H1 (cell line): ENCODE data around the gene BBS9. TPM values are rescaled to one million over a fixed set of nuclear protein-coding genes. Genes with fewer than 3 reads are reported as not detected.

ENCODE experiments used
- CTCF ChIA-PET: fragments of 300-600 bp; sonication (Branson Sonifier 250); formaldehyde crosslinking; loops from one replicate; lab custom pipeline; 2021; ENCODE audit not compliant: partially characterized antibody; lab: Charles Lee
- POLR2A ChIA-PET: fragments of 300-600 bp; sonication (Branson Sonifier 250); formaldehyde crosslinking; loops from one replicate; lab custom pipeline; 2021; ENCODE audit warnings: inconsistent platforms; ENCODE audit not compliant: partially characterized antibody; lab: Charles Lee
- DNase-seq, 2 experiments: peaks; one replicate each; pipeline versions ENCODE4 v3.0.0 to v3.0.0-alpha.2; 2010 to 2022; ENCODE audit warnings: low spot score in 2 of 2, low read depth in 1 of 2, mixed read lengths in 1 of 2
- FAIRE-seq: peaks from 2 replicates; lab custom pipeline; 2011; peaks lifted over from hg19 to GRCh38; lab: Jason Lieb, UNC
- H2AFZ ChIP-seq: 2 replicates; pipeline ENCODE4 v1.8.1; 2012; ENCODE audit warnings: low read length, inconsistent platforms
- H2AK5ac ChIP-seq: 2 replicates; pipeline ENCODE4 v1.6.1; 2013; ENCODE audit warnings: low read depth, low read length
- H2BK120ac ChIP-seq: replicated peaks from 2 replicates; pipeline ENCODE3; 2013; ENCODE audit warnings: low read depth, low read length, inconsistent platforms
- H2BK12ac ChIP-seq: 2 replicates; pipeline ENCODE4 v1.6.1; 2013; ENCODE audit warnings: low read depth, low read length
- H2BK15ac ChIP-seq: 2 replicates; pipeline ENCODE4 v1.6.1; 2013; ENCODE audit warnings: low read length
- H2BK20ac ChIP-seq: 2 replicates; pipeline ENCODE4 v1.6.1; 2013; ENCODE audit warnings: low read length
- H2BK5ac ChIP-seq: 2 replicates; pipeline ENCODE4 v1.6.1; 2013; ENCODE audit warnings: low read depth, low read length
- H3K14ac ChIP-seq: 2 replicates; pipeline ENCODE4 v1.6.1; 2013; ENCODE audit warnings: inconsistent platforms; ENCODE audit not compliant: insufficient read length
- H3K18ac ChIP-seq: 2 replicates; pipeline ENCODE4 v1.6.1; 2013; ENCODE audit warnings: low read length; ENCODE audit errors: extremely low read depth
- H3K23ac ChIP-seq: 2 replicates; pipeline ENCODE4 v1.6.1; 2013; ENCODE audit warnings: inconsistent platforms; ENCODE audit not compliant: insufficient read length
- H3K23me2 ChIP-seq: 2 replicates; pipeline ENCODE4 v1.6.1; 2013; ENCODE audit warnings: low read depth, low read length
- H3K27ac ChIP-seq: 2 replicates; pipeline ENCODE4 v1.6.1; 2011; ENCODE audit warnings: low read depth, low read length, inconsistent platforms
- H3K27me3 ChIP-seq, 4 experiments: replicated peaks in 1 of 4; 1 replicate in 1 of 4; 2 replicates in 3 of 4; pipeline versions ENCODE4 v1.6.1 to v1.8.1; 2011 to 2013; ENCODE audit warnings: low read length in 3 of 4, mild to moderate bottlenecking in 3 of 4, inconsistent platforms in 2 of 4, mixed read lengths in 2 of 4, moderate library complexity in 1 of 4; ENCODE audit not compliant: control insufficient read depth in 3 of 4, insufficient read depth in 3 of 4; ENCODE audit errors: extremely low read depth in 1 of 4
- H3K36me3 ChIP-seq, 4 experiments: 2 replicates each; pipeline versions ENCODE4 v1.6.1 to v1.8.1; 2011 to 2013; ENCODE audit warnings: mild to moderate bottlenecking in 4 of 4, low read length in 3 of 4, moderate library complexity in 2 of 4, control low read depth in 1 of 4, inconsistent platforms in 1 of 4; ENCODE audit not compliant: insufficient read depth in 4 of 4, control insufficient read depth in 2 of 4
- H3K4ac ChIP-seq: replicated peaks from 2 replicates; pipeline ENCODE3; 2013; ENCODE audit warnings: low read length, low read depth, mixed read lengths, inconsistent platforms; ENCODE audit not compliant: insufficient read length
- H3K4me1 ChIP-seq, 4 experiments: replicated peaks in 1 of 4; 1 replicate in 1 of 4; 2 replicates in 3 of 4; pipeline versions ENCODE4 v1.6.1 to v1.8.1; 2011 to 2013; ENCODE audit warnings: low read length in 3 of 4, inconsistent platforms in 2 of 4, mixed read lengths in 1 of 4; ENCODE audit not compliant: insufficient read depth in 4 of 4, control insufficient read depth in 3 of 4
- H3K4me2 ChIP-seq, 2 experiments: 2 replicates each; pipeline versions ENCODE4 v1.6.1 to v1.8.1; 2011 to 2013; ENCODE audit warnings: low read depth in 2 of 2, low read length in 2 of 2, control low read depth in 1 of 2, inconsistent platforms in 1 of 2, mild to moderate bottlenecking in 1 of 2; ENCODE audit not compliant: insufficient read depth in 1 of 2
- H3K4me3 ChIP-seq, 4 experiments: fragments of 200-600, 300-600 bp in 1 of 4; sonication (generic), shearing (Covaris generic), sonication (Bioruptor Twin) in 1 of 4; 2 replicates each; pipeline versions ENCODE4 v1.5.1 to v1.8.1; 2011 to 2016; ENCODE audit warnings: low read length in 4 of 4, low read depth in 3 of 4, control low read depth in 2 of 4, inconsistent platforms in 2 of 4, mild to moderate bottlenecking in 2 of 4, mixed read lengths in 1 of 4, moderate library complexity in 1 of 4; ENCODE audit not compliant: insufficient read depth in 2 of 4; ENCODE audit errors: extremely low read depth in 1 of 4
- H3K56ac ChIP-seq: replicated peaks from 2 replicates; pipeline ENCODE3; 2013; ENCODE audit warnings: low read depth, mild to moderate bottlenecking, mixed read lengths, low read length, inconsistent platforms; ENCODE audit not compliant: insufficient read length
- H3K79me1 ChIP-seq: 2 replicates; pipeline ENCODE4 v1.6.1; 2013; ENCODE audit warnings: low read depth, low read length, control low read depth
- H3K79me2 ChIP-seq, 2 experiments: 2 replicates each; pipeline versions ENCODE4 v1.6.1 to v1.8.1; 2012 to 2013; ENCODE audit warnings: low read length in 2 of 2, mild to moderate bottlenecking in 2 of 2, inconsistent platforms in 1 of 2; ENCODE audit not compliant: insufficient read depth in 2 of 2, control insufficient read depth in 1 of 2
- H3K9ac ChIP-seq, 4 experiments: replicated peaks in 1 of 4; 1 replicate in 1 of 4; 2 replicates in 3 of 4; pipeline versions ENCODE4 v1.6.1 to v1.8.1; 2011 to 2013; ENCODE audit warnings: low read depth in 3 of 4, low read length in 3 of 4, control low read depth in 2 of 4, mild to moderate bottlenecking in 2 of 4, moderate library complexity in 2 of 4, inconsistent platforms in 1 of 4; ENCODE audit errors: extremely low read depth in 1 of 4
- H3K9me3 ChIP-seq, 2 experiments: 2 replicates each; pipeline versions ENCODE4 v1.6.1 to v1.8.1; 2012 to 2013; ENCODE audit warnings: mild to moderate bottlenecking in 2 of 2, moderate library complexity in 2 of 2, control low read depth in 1 of 2, inconsistent platforms in 1 of 2, low read depth in 1 of 2, low read length in 1 of 2, mixed read lengths in 1 of 2; ENCODE audit not compliant: insufficient read depth in 2 of 2
- H4K20me1 ChIP-seq, 2 experiments: replicated peaks in 1 of 2; 2 replicates each; pipeline versions ENCODE3 to v1.8.1; 2011 to 2013; ENCODE audit warnings: inconsistent platforms in 2 of 2, low read length in 2 of 2, mild to moderate bottlenecking in 1 of 2; ENCODE audit not compliant: insufficient read depth in 2 of 2, control insufficient read depth in 1 of 2
- H4K5ac ChIP-seq: 2 replicates; pipeline ENCODE4 v1.6.1; 2013; ENCODE audit warnings: low read length, low read depth, mixed read lengths, inconsistent platforms; ENCODE audit not compliant: insufficient read length
- H4K8ac ChIP-seq: 2 replicates; pipeline ENCODE4 v1.8.0; 2013; ENCODE audit warnings: mild to moderate bottlenecking, moderate library complexity, low read length, inconsistent platforms; ENCODE audit not compliant: insufficient read depth; ENCODE audit errors: extremely low read depth
- H4K91ac ChIP-seq: replicated peaks from 2 replicates; pipeline ENCODE3; 2013; ENCODE audit warnings: low read length, mixed read lengths, inconsistent platforms; ENCODE audit not compliant: insufficient read length
- BCL11A ChIP-seq, 2 experiments: IDR thresholded peaks; one replicate each; pipeline ENCODE4 v1.6.1; 2011; ENCODE audit warnings: low read depth in 2 of 2, low read length in 2 of 2, mild to moderate bottlenecking in 2 of 2
- BRCA1 ChIP-seq: IDR thresholded peaks from 2 replicates; pipeline ENCODE4 v1.6.1; 2012; ENCODE audit warnings: low read depth, low read length, improper control_type of control experiment
- CHD1 ChIP-seq: IDR thresholded peaks from 2 replicates; pipeline ENCODE4 v1.6.1; 2012; ENCODE audit warnings: low read depth, low read length, improper control_type of control experiment
- CTBP2 ChIP-seq: IDR thresholded peaks from 2 replicates; pipeline ENCODE4 v1.7.0; 2011; ENCODE audit warnings: borderline replicate concordance, mild to moderate bottlenecking, moderate library complexity, mixed read lengths, low read length; ENCODE audit not compliant: insufficient read depth, insufficient read length
- EZH2 ChIP-seq: fragments of 200-600 bp; sonication (generic); IDR thresholded peaks from 2 replicates; pipeline ENCODE4 v1.7.1; 2012; ENCODE audit warnings: low read depth, mild to moderate bottlenecking, moderate library complexity, low read length, inconsistent platforms; ENCODE audit not compliant: severe bottlenecking
- HDAC2 ChIP-seq, 2 experiments: fragments of 300-600 bp in 1 of 2; sonication (generic) in 1 of 2; IDR thresholded peaks; 2 replicates each; pipeline ENCODE4 v1.6.1; 2011 to 2012; ENCODE audit warnings: low read depth in 2 of 2, low read length in 2 of 2, mild to moderate bottlenecking in 2 of 2, moderate library complexity in 2 of 2, borderline replicate concordance in 1 of 2, inconsistent platforms in 1 of 2
- PHF8 ChIP-seq: fragments of 200-600 bp; sonication (generic); conservative IDR thresholded peaks from 2 replicates; pipeline ENCODE4 v1.7.1; 2012; ENCODE audit warnings: low read depth, mild to moderate bottlenecking, inconsistent platforms, low read length, moderate library complexity
- POLR2AphosphoS5 ChIP-seq: IDR thresholded peaks from 2 replicates; pipeline ENCODE4 v1.6.1; 2011; ENCODE audit warnings: low read depth, low read length
- RFX5 ChIP-seq: IDR thresholded peaks from 2 replicates; pipeline ENCODE4 v1.6.1; 2011; ENCODE audit warnings: low read depth, low read length, improper control_type of control experiment, borderline replicate concordance
- SP4 ChIP-seq: IDR thresholded peaks from 2 replicates; pipeline ENCODE4 v1.6.1; 2012; ENCODE audit warnings: low read length, inconsistent platforms
- WGBS, 2 experiments: shearing (Covaris generic) in 1 of 2; methylation state at CpG; one replicate each; pipeline versions ENCODE4 v1.1.6 to v1.1.7; 2013 to 2015; ENCODE audit warnings: low lambda C conversion rate in 2 of 2, mixed read lengths in 2 of 2, inconsistent platforms in 1 of 2, low coverage in 1 of 2, missing lambda C conversion rate in 1 of 2; ENCODE audit not compliant: insufficient replicate concordance in 2 of 2, insufficient coverage in 1 of 2, insufficient read length in 1 of 2; ENCODE audit errors: extremely low coverage in 1 of 2, missing lambda C conversion rate in 1 of 2; 5-methylcytosine and 5-hydroxymethylcytosine counted together
- polyA plus RNA-seq, 7 experiments: library from polyadenylated mRNA; depleted of rRNA in 3 of 7; stranded (reverse) in 5 of 7; unstranded in 2 of 7; fragments of >200 nt in 5 of 7; fragments of 200-250 nt in 2 of 7; gene quantifications; 1 replicate in 5 of 7; 2 replicates in 1 of 7; 4 replicates in 1 of 7; pipeline versions ENCODE4 v1.2.1 to v1.2.3, GENCODE V29; 2011 to 2013; ENCODE audit warnings: missing spikeins in 2 of 7, mixed read lengths in 2 of 7
- total RNA-seq: library from RNA; stranded (reverse); fragmentation: NEBNext Ultra II Directional; extraction: Animal tissue kit (Norgen Biotek cat#: 25700); gene quantifications from 2 replicates; pipeline ENCODE4 v1.2.1, GENCODE V29; 2021

Gene BBS9
- total and polyA plus RNA-seq, 2 of the 8 experiments (the other 6 are each of a cell fraction or from before 2014, with no cell fraction given), result 22.3 to 37.0 TPM

GRCh38 chr7:33184828-33185227 lies 55.5 kb downstream of the BBS9 start:
- no peaks in the 10 kb centered on the region for H3K79me2 ChIP-seq
- FAIRE-seq (no peak), DNase-seq (no peak)
- no peaks in the 10 kb centered on the region for H4K20me1 ChIP-seq
- no peak overlapping the region for H2BK120ac ChIP-seq
- no peaks in the 10 kb centered on the region for H3K79me1 ChIP-seq
- no peak overlapping the region for H3K56ac ChIP-seq
- H2BK15ac ChIP-seq, result no peak overlapping the region
- no peak overlapping the region for H2AFZ ChIP-seq
- H3K4me3 ChIP-seq, result no peak overlapping the region
- H3K23me2 ChIP-seq, result no peaks in the 10 kb centered on the region
- no peak for TF ChIP-seq CHD1
- TF ChIP-seq CTBP2, result no peak
- no peak for TF ChIP-seq BRCA1
- no peak for TF ChIP-seq SP4
- TF ChIP-seq BCL11A (IDR thresholded peaks at IDR 0.05; ENCODE audit: low read depth in 2 of 2, low read length in 2 of 2), result no peak
- no peak for TF ChIP-seq POLR2AphosphoS5
- TF ChIP-seq HDAC2 (IDR thresholded peaks at IDR 0.05; ENCODE audit: borderline replicate concordance in 1 of 2, low read depth in 2 of 2, low read length in 2 of 2), result no peak
- TF ChIP-seq PHF8, result no peak
- TF ChIP-seq RFX5, result no peak
- TF ChIP-seq EZH2, result no peak
- no peak overlapping the region for H3K4ac ChIP-seq
- 76% methylated on average over 1 of the region's 1 CpG; no CpG with 5 or more reads in 1 of the 2 experiments for WGBS, 2 experiments
- H3K27me3 ChIP-seq, result no peaks in the 10 kb centered on the region
- H3K9me3 ChIP-seq, result no peaks in the 10 kb centered on the region
- H3K4me1 ChIP-seq, result peaks cover 0 to 4% (median 0%) of the 10 kb centered on the region in 4 experiments; a peak in 2 of 7 replicates
- H3K9ac ChIP-seq, result no peak overlapping the region
- H4K8ac ChIP-seq, result no peak overlapping the region
- ChIA-PET CTCF (interaction anchor here (0.6 to 1.7 kb wide), 7 partner anchors 10 to 903 kb away, joined by 3 to 6 read pairs (median 4); no protein-coding TSS in a partner anchor), POLR2A (no interaction called here)
- no peak overlapping the region for H4K5ac ChIP-seq
- H2BK5ac ChIP-seq, result no peak overlapping the region
- H3K4me2 ChIP-seq, result no peak overlapping the region
- no peak overlapping the region for H4K91ac ChIP-seq
- no peak overlapping the region for H2AK5ac ChIP-seq
- no peak overlapping the region for H2BK20ac ChIP-seq
- H3K27ac ChIP-seq, result no peak overlapping the region
- H3K14ac ChIP-seq, result no peak overlapping the region
- H2BK12ac ChIP-seq, result no peak overlapping the region
- no peak overlapping the region for H3K23ac ChIP-seq
- no peaks in the 10 kb centered on the region for H3K36me3 ChIP-seq
- no peak overlapping the region for H3K18ac ChIP-seq
